ENCODE results near the gene EEF1AKMT1. TPM values are rescaled to one million over a fixed set of nuclear protein-coding genes. Genes with fewer than 3 reads are reported as not detected.

The EEF1AKMT1 gene
- total and polyA plus RNA-seq, 2 experiments from 2014 or later = 13.7 to 23.1 TPM

- DNase-seq = no peak
- Histone ChIP-seq H3K9me3 (ENCODE audit: low read depth) (no peaks in the 10 kb centered on the region), H3K9ac (no peak overlapping the region), H3K36me3 (ENCODE audit: low read depth) (no peaks in the 10 kb centered on the region), H3F3A (ENCODE audit: insufficient read depth) (peaks cover 21% of the 10 kb centered on the region), H2AFZ (no peak overlapping the region), H4K20me1 (ENCODE audit: insufficient read depth) (no peaks in the 10 kb centered on the region), H3K79me2 (ENCODE audit: insufficient read depth) (no peaks in the 10 kb centered on the region), H3K27ac (no peak overlapping the region), H3K9me2 (ENCODE audit: insufficient read depth) (no peaks in the 10 kb centered on the region), H3K4me1 (ENCODE audit: insufficient read depth) (peaks cover 17% of the 10 kb centered on the region), H3K27me3 (replicated peaks; ENCODE audit: insufficient read depth) (peaks cover 15% of the 10 kb centered on the region), H3K4me2 (ENCODE audit: unreplicated experiment) (no peak overlapping the region), H3K4me3 (no peak overlapping the region)
- no peak for TF ChIP-seq EZH2 (IDR thresholded peaks at IDR 0.05; ENCODE audit: insufficient read depth, poor library complexity, severe bottlenecking)
- TF ChIP-seq EZH2phosphoT487 (IDR thresholded peaks at IDR 0.05; ENCODE audit: insufficient read depth, low read depth) = no peak
- 87 to 95% methylated on average over 5 of the region's 5 CpGs for WGBS, 2 experiments (ENCODE audit: low coverage in 1 of 2, low lambda C conversion rate in 2 of 2, missing lambda C conversion rate in 2 of 2)
- in situ Hi-C loops (cut with MboI) = no loop called here
Observed at GRCh38 chr13:20706661-20707060, 67.1 kb downstream of the EEF1AKMT1 start.

- Histone ChIP-seq H3K27ac (no peak overlapping the region), H3K9ac (no peak overlapping the region), H2AFZ (no peak overlapping the region), H3F3A (ENCODE audit: insufficient read depth) (peaks cover 16% of the 10 kb centered on the region), H3K4me2 (ENCODE audit: unreplicated experiment) (no peak overlapping the region), H4K20me1 (ENCODE audit: insufficient read depth) (no peaks in the 10 kb centered on the region), H3K9me2 (ENCODE audit: insufficient read depth) (no peaks in the 10 kb centered on the region), H3K9me3 (ENCODE audit: low read depth) (no peaks in the 10 kb centered on the region), H3K79me2 (ENCODE audit: insufficient read depth) (no peaks in the 10 kb centered on the region), H3K27me3 (replicated peaks; ENCODE audit: insufficient read depth) (peaks cover 21% of the 10 kb centered on the region), H3K4me1 (ENCODE audit: insufficient read depth) (peaks cover 12% of the 10 kb centered on the region), H3K36me3 (ENCODE audit: low read depth) (no peaks in the 10 kb centered on the region), H3K4me3 (no peak overlapping the region)
- no peak for DNase-seq
- in situ Hi-C loops (cut with MboI) = no loop called here
- WGBS, 2 experiments (ENCODE audit: low coverage in 1 of 2, low lambda C conversion rate in 2 of 2, missing lambda C conversion rate in 2 of 2) = 14 to 29% methylated on average over 10 to 20 of the region's 20 CpGs
- TF ChIP-seq EZH2 (IDR thresholded peaks at IDR 0.05; ENCODE audit: insufficient read depth, poor library complexity, severe bottlenecking) (no peak), EZH2phosphoT487 (IDR thresholded peaks at IDR 0.05; ENCODE audit: insufficient read depth, low read depth) (no peak)
Observed at GRCh38 chr13:20704459-20705069, 69.2 kb downstream of the EEF1AKMT1 start.

- Histone ChIP-seq H3F3A (ENCODE audit: insufficient read depth) (peaks cover 10% of the 10 kb centered on the region; the same call in 1 of the 2 replicates), H3K27me3 (replicated peaks; ENCODE audit: insufficient read depth) (peaks cover 23% of the 10 kb centered on the region), H3K9me3 (ENCODE audit: low read depth) (no peaks in the 10 kb centered on the region), H3K27ac (no peak overlapping the region), H3K36me3 (ENCODE audit: low read depth) (no peaks in the 10 kb centered on the region), H3K4me1 (ENCODE audit: insufficient read depth) (peaks cover 6% of the 10 kb centered on the region), H3K9ac (no peak overlapping the region), H2AFZ (no peak overlapping the region), H4K20me1 (ENCODE audit: insufficient read depth) (no peaks in the 10 kb centered on the region), H3K4me2 (ENCODE audit: unreplicated experiment) (no peak overlapping the region), H3K9me2 (ENCODE audit: insufficient read depth) (no peaks in the 10 kb centered on the region), H3K79me2 (ENCODE audit: insufficient read depth) (no peaks in the 10 kb centered on the region), H3K4me3 (peak overlapping the region; percentile 40; the same call in 1 of the 2 replicates)
- WGBS, 2 experiments (ENCODE audit: low coverage in 1 of 2, low lambda C conversion rate in 2 of 2, missing lambda C conversion rate in 2 of 2) = 3% methylated on average over 20 to 39 of the region's 98 CpGs
- TF ChIP-seq EZH2phosphoT487 (IDR thresholded peaks at IDR 0.05; ENCODE audit: insufficient read depth, low read depth) = no peak
- no peak for TF ChIP-seq EZH2 (IDR thresholded peaks at IDR 0.05; ENCODE audit: insufficient read depth, poor library complexity, severe bottlenecking)
- in situ Hi-C loops (cut with MboI) = no loop called here
- peak; percentile 93 for DNase-seq
Observed at GRCh38 chr13:20703780-20704458, 69.8 kb downstream of the EEF1AKMT1 start.

- H3F3A ChIP-seq (ENCODE audit: insufficient read depth) = peaks cover 6% of the 10 kb centered on the region; the same call in 1 of the 2 replicates
- no peak within 1 kb of the TSS for H3K27ac ChIP-seq
- peaks cover 29% of the 10 kb centered on the region for H3K27me3 ChIP-seq (replicated peaks; ENCODE audit: insufficient read depth)
- no peaks in the 10 kb centered on the region for H3K36me3 ChIP-seq (ENCODE audit: low read depth)
- TF ChIP-seq EZH2 (IDR thresholded peaks at IDR 0.05; ENCODE audit: insufficient read depth, poor library complexity, severe bottlenecking) (peak; percentile 89), EZH2phosphoT487 (IDR thresholded peaks at IDR 0.05; ENCODE audit: insufficient read depth, low read depth) (no peak; the same call in 1 of the 2 replicates)
- H3K4me1 ChIP-seq (ENCODE audit: insufficient read depth) = peaks cover 2% of the 10 kb centered on the region
- H3K9ac ChIP-seq = peak within 1 kb of the TSS; percentile 36; the same call in 1 of the 2 replicates
- no peaks in the 10 kb centered on the region for H3K9me3 ChIP-seq (ENCODE audit: low read depth)
- WGBS, 2 experiments (ENCODE audit: low coverage in 1 of 2, low lambda C conversion rate in 2 of 2, missing lambda C conversion rate in 2 of 2) = 2 to 3% methylated on average over 58 to 66 of the region's 94 CpGs
- no peaks in the 10 kb centered on the region for H4K20me1 ChIP-seq (ENCODE audit: insufficient read depth)
- in situ Hi-C loops (cut with MboI) = no loop called here
- H3K9me2 ChIP-seq (ENCODE audit: insufficient read depth) = no peaks in the 10 kb centered on the region
- no peaks in the 10 kb centered on the region for H3K79me2 ChIP-seq (ENCODE audit: insufficient read depth)
- peak within 1 kb of the TSS; percentile 78 for H3K4me2 ChIP-seq (ENCODE audit: unreplicated experiment)
- DNase-seq = peak; percentile 50
- peak within 1 kb of the TSS; percentile 65 for H2AFZ ChIP-seq
- H3K4me3 ChIP-seq = peak within 1 kb of the TSS; percentile 64
Observed at GRCh38 chr13:20702915-20703779, 70.6 kb downstream of the EEF1AKMT1 start, which contains the start of gene IL17D. Gene IL17D (plus strand): TSS chr13:20703699. CDS start chr13:20704002, 303 bp downstream.
